Measurements from ENCODE around the gene DTHD1.

- TF ChIP-seq, protein P1, sequence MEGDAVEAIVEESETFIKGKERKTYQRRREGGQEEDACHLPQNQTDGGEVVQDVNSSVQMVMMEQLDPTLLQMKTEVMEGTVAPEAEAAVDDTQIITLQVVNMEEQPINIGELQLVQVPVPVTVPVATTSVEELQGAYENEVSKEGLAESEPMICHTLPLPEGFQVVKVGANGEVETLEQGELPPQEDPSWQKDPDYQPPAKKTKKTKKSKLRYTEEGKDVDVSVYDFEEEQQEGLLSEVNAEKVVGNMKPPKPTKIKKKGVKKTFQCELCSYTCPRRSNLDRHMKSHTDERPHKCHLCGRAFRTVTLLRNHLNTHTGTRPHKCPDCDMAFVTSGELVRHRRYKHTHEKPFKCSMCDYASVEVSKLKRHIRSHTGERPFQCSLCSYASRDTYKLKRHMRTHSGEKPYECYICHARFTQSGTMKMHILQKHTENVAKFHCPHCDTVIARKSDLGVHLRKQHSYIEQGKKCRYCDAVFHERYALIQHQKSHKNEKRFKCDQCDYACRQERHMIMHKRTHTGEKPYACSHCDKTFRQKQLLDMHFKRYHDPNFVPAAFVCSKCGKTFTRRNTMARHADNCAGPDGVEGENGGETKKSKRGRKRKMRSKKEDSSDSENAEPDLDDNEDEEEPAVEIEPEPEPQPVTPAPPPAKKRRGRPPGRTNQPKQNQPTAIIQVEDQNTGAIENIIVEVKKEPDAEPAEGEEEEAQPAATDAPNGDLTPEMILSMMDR (IDR thresholded peaks at IDR 0.05), result no peak
- TF ChIP-seq POLR2A (IDR thresholded peaks at IDR 0.05), result no peak
Measured at GRCh38 chr4:36255577-36255976, 25.8 kb upstream of the DTHD1 start.
